ENCODE data around the gene PLOD1.

- TF ChIP-seq, protein P1, sequence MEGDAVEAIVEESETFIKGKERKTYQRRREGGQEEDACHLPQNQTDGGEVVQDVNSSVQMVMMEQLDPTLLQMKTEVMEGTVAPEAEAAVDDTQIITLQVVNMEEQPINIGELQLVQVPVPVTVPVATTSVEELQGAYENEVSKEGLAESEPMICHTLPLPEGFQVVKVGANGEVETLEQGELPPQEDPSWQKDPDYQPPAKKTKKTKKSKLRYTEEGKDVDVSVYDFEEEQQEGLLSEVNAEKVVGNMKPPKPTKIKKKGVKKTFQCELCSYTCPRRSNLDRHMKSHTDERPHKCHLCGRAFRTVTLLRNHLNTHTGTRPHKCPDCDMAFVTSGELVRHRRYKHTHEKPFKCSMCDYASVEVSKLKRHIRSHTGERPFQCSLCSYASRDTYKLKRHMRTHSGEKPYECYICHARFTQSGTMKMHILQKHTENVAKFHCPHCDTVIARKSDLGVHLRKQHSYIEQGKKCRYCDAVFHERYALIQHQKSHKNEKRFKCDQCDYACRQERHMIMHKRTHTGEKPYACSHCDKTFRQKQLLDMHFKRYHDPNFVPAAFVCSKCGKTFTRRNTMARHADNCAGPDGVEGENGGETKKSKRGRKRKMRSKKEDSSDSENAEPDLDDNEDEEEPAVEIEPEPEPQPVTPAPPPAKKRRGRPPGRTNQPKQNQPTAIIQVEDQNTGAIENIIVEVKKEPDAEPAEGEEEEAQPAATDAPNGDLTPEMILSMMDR (IDR thresholded peaks at IDR 0.05) = no peak
- TF ChIP-seq ESRRA (CRISPR knock-in tag; IDR thresholded peaks at IDR 0.05; ENCODE audit: borderline replicate concordance) (no peak), SP1 (CRISPR knock-in tag; conservative IDR thresholded peaks at IDR 0.05) (no peak), TEAD4 (CRISPR knock-in tag; IDR thresholded peaks at IDR 0.05) (no peak), CBFB (CRISPR knock-in tag; IDR thresholded peaks at IDR 0.05; ENCODE audit: low read depth) (no peak), FOXP1 (CRISPR knock-in tag; IDR thresholded peaks at IDR 0.05; ENCODE audit: borderline replicate concordance) (no peak), SMAD3 (CRISPR knock-in tag; IDR thresholded peaks at IDR 0.05; ENCODE audit: borderline replicate concordance) (no peak), GABPB1 (CRISPR knock-in tag; IDR thresholded peaks at IDR 0.05) (no peak), USF1 (CRISPR knock-in tag; IDR thresholded peaks at IDR 0.05) (no peak), E2F5 (CRISPR knock-in tag; IDR thresholded peaks at IDR 0.05) (no peak)
- TF ChIP-seq, protein P2, sequence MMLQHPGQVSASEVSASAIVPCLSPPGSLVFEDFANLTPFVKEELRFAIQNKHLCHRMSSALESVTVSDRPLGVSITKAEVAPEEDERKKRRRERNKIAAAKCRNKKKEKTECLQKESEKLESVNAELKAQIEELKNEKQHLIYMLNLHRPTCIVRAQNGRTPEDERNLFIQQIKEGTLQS (CRISPR knock-in tag; conservative IDR thresholded peaks at IDR 0.05) = no peak
Observed at GRCh38 chr1:11921022-11921421, 13.5 kb upstream of the PLOD1 start.

Measured in WTC11 (cell line).